Measurements from ENCODE around the gene GOLGA3.
"Not testable (repeated sequence)": the region's sequence is repeated elsewhere in the genome, so short reads cannot be mapped to it uniquely, and the experiment has no call there.

DNA sequence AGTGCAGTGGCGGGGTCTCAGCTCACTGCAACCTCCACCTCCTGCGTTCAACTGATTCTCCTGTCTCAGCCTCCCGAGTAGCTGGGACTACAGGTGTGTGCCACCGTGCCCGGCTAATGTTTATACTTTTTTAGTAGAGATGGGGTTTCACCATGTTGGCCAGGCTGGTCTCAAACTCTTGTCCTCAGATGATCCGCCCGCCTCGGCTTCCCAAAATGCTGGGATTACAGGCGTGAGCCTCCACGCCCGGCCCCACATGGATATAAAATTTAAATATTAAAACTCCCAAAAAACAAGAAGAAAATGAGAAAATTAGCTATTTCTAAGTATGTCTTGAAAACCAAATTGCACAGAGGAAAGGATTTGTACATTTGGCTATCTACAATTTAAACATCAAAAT lies 16.0 kb upstream of the GOLGA3 start:
- TF ChIP-seq, protein P1, sequence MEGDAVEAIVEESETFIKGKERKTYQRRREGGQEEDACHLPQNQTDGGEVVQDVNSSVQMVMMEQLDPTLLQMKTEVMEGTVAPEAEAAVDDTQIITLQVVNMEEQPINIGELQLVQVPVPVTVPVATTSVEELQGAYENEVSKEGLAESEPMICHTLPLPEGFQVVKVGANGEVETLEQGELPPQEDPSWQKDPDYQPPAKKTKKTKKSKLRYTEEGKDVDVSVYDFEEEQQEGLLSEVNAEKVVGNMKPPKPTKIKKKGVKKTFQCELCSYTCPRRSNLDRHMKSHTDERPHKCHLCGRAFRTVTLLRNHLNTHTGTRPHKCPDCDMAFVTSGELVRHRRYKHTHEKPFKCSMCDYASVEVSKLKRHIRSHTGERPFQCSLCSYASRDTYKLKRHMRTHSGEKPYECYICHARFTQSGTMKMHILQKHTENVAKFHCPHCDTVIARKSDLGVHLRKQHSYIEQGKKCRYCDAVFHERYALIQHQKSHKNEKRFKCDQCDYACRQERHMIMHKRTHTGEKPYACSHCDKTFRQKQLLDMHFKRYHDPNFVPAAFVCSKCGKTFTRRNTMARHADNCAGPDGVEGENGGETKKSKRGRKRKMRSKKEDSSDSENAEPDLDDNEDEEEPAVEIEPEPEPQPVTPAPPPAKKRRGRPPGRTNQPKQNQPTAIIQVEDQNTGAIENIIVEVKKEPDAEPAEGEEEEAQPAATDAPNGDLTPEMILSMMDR (conservative IDR thresholded peaks at IDR 0.05) = not testable (repeated sequence)
- TF ChIP-seq ZFX (IDR thresholded peaks at IDR 0.05) = not testable (repeated sequence)

Data from C4-2B (cell line).